Activated CD8-positive, alpha-beta T cell treated with anti-CD3 and anti-CD28 coated beads, Interleukin-2, amount 10 ng/mL, durations not matched to agents 7 days and 5 days (primary cell): ENCODE data around the gene MST1R. TPM values are rescaled to one million over a fixed set of nuclear protein-coding genes. Genes with fewer than 3 reads are reported as not detected.

Experiments
- ATAC-seq: fragments of 150-1000 bp; cut with Tn5 transposase; one replicate; pipeline ENCODE4 v1.10.0; 2021; ENCODE audit warnings: moderate library complexity
- CTCF ChIA-PET: fragments of 350-600 bp; sonication (Branson Sonifier 250); formaldehyde crosslinking; loops from one replicate; lab custom pipeline; 2021; ENCODE audit warnings: antibody characterized with exemption; lab: Charles Lee
- POLR2A ChIA-PET: fragments of 350-600 bp; sonication (Branson Sonifier 250); formaldehyde crosslinking; loops from one replicate; lab custom pipeline; 2021; ENCODE audit warnings: antibody characterized with exemption; lab: Charles Lee
- DNase-seq: peaks from one replicate; pipeline ENCODE4 v3.0.0-alpha.2; 2020
- H3K27ac Mint-ChIP-seq: one replicate; pipeline ENCODE4 v1.8.0; 2021; ENCODE audit warnings: mild to moderate bottlenecking, mixed read lengths
- H3K27me3 Mint-ChIP-seq: one replicate; pipeline ENCODE4 v1.8.0; 2021; ENCODE audit warnings: low read depth, mixed read lengths
- H3K36me3 Mint-ChIP-seq: one replicate; pipeline ENCODE4 v1.8.0; 2021; ENCODE audit warnings: low read depth, mixed read lengths
- H3K4me1 Mint-ChIP-seq: one replicate; pipeline ENCODE4 v1.8.0; 2021; ENCODE audit warnings: low read depth, mixed read lengths
- H3K4me3 Mint-ChIP-seq: one replicate; pipeline ENCODE4 v1.8.0; 2021; ENCODE audit warnings: mild to moderate bottlenecking, mixed read lengths
- H3K9me3 Mint-ChIP-seq: one replicate; pipeline ENCODE4 v1.8.0; 2022; ENCODE audit warnings: mixed read lengths; ENCODE audit not compliant: insufficient read depth
- total RNA-seq, 2 experiments: library from RNA; stranded (reverse); gene quantifications; one replicate each; pipeline ENCODE4 v1.2.3, GENCODE V29; 2021

Gene MST1R
- total RNA-seq, 2 experiments from 2014 or later: 3.2 to 3.9 TPM

GRCh38 chr3:49896345-49896744 lies 7.3 kb downstream of the MST1R start:
- Mint-ChIP-seq H3K36me3 (no peaks in the 10 kb centered on the region), H3K9me3 (no peaks in the 10 kb centered on the region), H3K4me3 (no peak overlapping the region), H3K27ac (no peak overlapping the region), H3K4me1 (peaks cover 1% of the 10 kb centered on the region), H3K27me3 (no peaks in the 10 kb centered on the region)
- ChIA-PET CTCF (no interaction called here), POLR2A (no interaction called here)
- ATAC-seq (no peak), DNase-seq (no peak)

DNA sequence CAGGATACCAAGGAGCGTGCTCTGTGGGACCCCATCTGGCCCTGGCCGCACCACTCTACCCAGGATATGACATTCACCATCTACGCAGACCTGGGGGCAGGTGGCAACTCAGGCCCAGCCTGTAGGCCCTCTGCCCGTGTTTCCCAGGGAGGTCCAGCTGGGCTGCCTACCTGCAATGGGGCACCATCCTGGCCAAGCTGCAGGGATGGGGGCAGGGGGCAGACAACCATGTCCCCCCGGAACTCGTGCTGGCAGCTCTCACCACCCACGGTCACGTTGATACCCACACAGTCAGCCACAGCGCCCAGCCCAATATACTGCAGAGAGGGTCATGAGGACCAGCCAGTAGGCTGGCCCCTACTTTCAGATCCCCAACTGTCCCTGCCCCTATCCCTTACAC lies 7.9 kb downstream of the MST1R start:
- ATAC-seq (no peak), DNase-seq (no peak)
- Mint-ChIP-seq H3K4me1 (no peaks in the 10 kb centered on the region), H3K36me3 (no peaks in the 10 kb centered on the region), H3K27me3 (no peaks in the 10 kb centered on the region), H3K4me3 (no peak overlapping the region), H3K27ac (no peak overlapping the region), H3K9me3 (no peaks in the 10 kb centered on the region)
- ChIA-PET CTCF (no interaction called here), POLR2A (interaction anchor here (0.5 to 1.0 kb wide), 2 partner anchors 15 to 37 kb away, joined by 3 to 4 read pairs; no protein-coding TSS in a partner anchor)

GRCh38 chr3:49889296-49889695 lies 14.4 kb downstream of the MST1R start:
- H3K4me1 Mint-ChIP-seq: peaks cover 6% of the 10 kb centered on the region
- no peaks in the 10 kb centered on the region for H3K36me3 Mint-ChIP-seq
- no peaks in the 10 kb centered on the region for H3K27me3 Mint-ChIP-seq
- ATAC-seq (no peak), DNase-seq (no peak)
- CTCF ChIA-PET: interaction anchor here (1.0 kb wide), 1 partner anchor 9 kb away, joined by 3 read pairs; no protein-coding TSS in a partner anchor
- no peak overlapping the region for H3K27ac Mint-ChIP-seq
- POLR2A ChIA-PET: interaction anchor here (1.3 kb wide), 1 partner anchor 16 kb away, joined by 4 read pairs; no protein-coding TSS in a partner anchor
- H3K9me3 Mint-ChIP-seq: no peaks in the 10 kb centered on the region
- no peak overlapping the region for H3K4me3 Mint-ChIP-seq

GRCh38 chr3:49886922-49887265 lies 16.8 kb downstream of the MST1R start:
- peaks cover 6% of the 10 kb centered on the region for H3K4me1 Mint-ChIP-seq
- H3K27me3 Mint-ChIP-seq: peaks cover under 1% of the 10 kb centered on the region
- no peaks in the 10 kb centered on the region for H3K9me3 Mint-ChIP-seq
- H3K4me3 Mint-ChIP-seq: no peak overlapping the region
- ATAC-seq (no peak), DNase-seq (no peak)
- CTCF ChIA-PET: no interaction called here
- POLR2A ChIA-PET: no interaction called here
- no peak overlapping the region for H3K27ac Mint-ChIP-seq
- no peaks in the 10 kb centered on the region for H3K36me3 Mint-ChIP-seq

GRCh38 chr3:49883998-49884397 lies 19.7 kb downstream of the MST1R start:
- Mint-ChIP-seq H3K27me3 (peaks cover 5% of the 10 kb centered on the region), H3K36me3 (no peaks in the 10 kb centered on the region), H3K9me3 (no peaks in the 10 kb centered on the region), H3K4me1 (no peaks in the 10 kb centered on the region), H3K27ac (no peak overlapping the region), H3K4me3 (no peak overlapping the region)
- ATAC-seq (no peak), DNase-seq (no peak)
- ChIA-PET CTCF (interaction anchor here (0.8 kb wide), 1 partner anchor 81 kb away, joined by 3 read pairs; the partner anchor contains the start of gene INKA1), POLR2A (no interaction called here)

DNA sequence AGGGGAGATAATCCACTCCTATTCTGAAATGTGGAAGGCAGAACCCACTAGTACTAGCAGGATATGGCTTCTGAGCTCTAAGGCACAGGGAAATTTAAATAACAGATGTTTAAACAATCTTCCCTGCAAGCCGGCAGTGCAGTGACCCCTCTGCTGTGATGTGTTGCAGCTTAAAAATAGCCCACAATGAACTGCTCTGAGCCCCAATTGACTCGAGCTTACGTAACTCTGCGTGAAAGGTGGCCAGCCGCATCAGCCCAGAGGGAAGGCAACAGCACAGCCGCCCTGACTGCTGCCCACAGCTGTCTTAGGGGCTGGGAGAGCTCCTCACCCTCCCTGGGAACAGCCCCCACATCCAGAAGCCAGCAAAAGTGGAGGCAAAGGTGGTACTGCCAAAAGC lies 21.5 kb downstream of the MST1R start:
- Mint-ChIP-seq H3K27ac (no peak overlapping the region), H3K27me3 (peaks cover 5% of the 10 kb centered on the region), H3K36me3 (no peaks in the 10 kb centered on the region), H3K4me3 (no peak overlapping the region), H3K9me3 (no peaks in the 10 kb centered on the region), H3K4me1 (no peaks in the 10 kb centered on the region)
- CTCF ChIA-PET: interaction anchor here (1.4 to 1.6 kb wide), 2 partner anchors 25 to 55 kb away, joined by 4 read pairs; no protein-coding TSS in a partner anchor
- ATAC-seq (no peak), DNase-seq (no peak)
- POLR2A ChIA-PET: no interaction called here

DNA sequence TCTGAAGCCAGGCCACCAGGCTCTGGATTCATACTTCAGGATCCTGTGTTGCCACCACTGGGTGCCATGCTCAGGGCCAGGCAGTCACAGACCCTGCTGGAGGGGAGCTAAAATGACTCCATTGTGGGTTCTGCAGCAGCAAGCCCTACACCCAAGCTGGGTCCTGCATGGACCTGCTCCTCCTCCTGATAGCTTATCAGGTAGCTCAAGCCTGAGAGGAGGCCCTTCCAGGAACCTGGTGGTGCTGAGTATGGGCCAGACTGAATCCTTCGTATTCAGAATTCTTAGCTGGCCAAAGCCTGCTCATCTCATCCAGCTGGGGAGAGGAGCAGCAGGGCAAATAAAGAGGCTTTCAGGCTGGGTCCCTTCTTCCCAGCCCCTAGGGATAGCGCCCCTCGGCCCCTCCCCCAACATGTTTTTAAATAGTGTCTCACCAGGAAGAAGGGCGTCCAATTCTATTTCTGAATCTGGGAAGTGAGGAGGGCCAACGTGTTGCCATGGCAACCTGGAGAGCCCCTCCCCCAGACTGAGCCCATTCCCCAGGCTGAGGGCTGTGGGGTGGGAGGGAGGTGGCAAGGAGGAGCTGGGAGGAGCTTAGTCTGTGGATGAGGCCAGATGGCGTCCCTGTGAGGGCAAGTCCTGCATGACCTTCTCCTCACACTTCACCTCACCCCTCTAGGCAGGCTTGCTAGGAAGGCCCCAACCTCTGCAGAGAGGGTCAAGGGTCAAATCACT lies 22.9 kb downstream of the MST1R start:
- DNase-seq: no peak
- ChIA-PET CTCF (interaction anchor here (0.9 to 1.4 kb wide), 2 partner anchors 9 to 18 kb away, joined by 3 read pairs; no protein-coding TSS in a partner anchor), POLR2A (no interaction called here)
- peaks cover 5% of the 10 kb centered on the region for H3K27me3 Mint-ChIP-seq
- H3K4me3 Mint-ChIP-seq: no peak overlapping the region
- H3K4me1 Mint-ChIP-seq: no peaks in the 10 kb centered on the region
- ATAC-seq: no peak
- H3K9me3 Mint-ChIP-seq: no peaks in the 10 kb centered on the region
- H3K27ac Mint-ChIP-seq: no peak overlapping the region
- no peaks in the 10 kb centered on the region for H3K36me3 Mint-ChIP-seq

DNA sequence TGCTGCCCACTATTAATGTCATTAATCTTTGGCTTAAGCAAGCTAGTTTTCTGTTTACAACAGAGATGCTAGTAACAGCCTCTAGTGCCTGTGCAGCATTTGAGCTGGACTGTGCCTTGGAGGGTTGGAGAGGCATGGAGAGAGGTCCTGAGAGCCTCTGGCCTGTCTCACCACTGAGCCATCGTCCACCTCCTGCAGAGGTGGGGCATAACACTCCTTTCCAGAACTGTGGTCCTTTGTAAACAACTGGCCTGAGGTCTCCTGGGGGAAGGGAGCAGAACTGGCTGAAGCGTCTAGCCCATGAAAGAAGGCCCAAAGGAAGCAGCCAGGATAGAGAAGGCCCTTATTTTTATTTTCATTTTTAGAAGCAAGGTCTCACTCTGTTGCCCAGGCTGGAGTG lies 24.0 kb downstream of the MST1R start:
- no peak for ATAC-seq
- POLR2A ChIA-PET: interaction anchor here (1.2 kb wide), 1 partner anchor 34 kb away, joined by 3 read pairs; no protein-coding TSS in a partner anchor
- Mint-ChIP-seq H3K27ac (no peak overlapping the region), H3K4me1 (no peaks in the 10 kb centered on the region), H3K9me3 (no peaks in the 10 kb centered on the region), H3K27me3 (peaks cover 5% of the 10 kb centered on the region), H3K4me3 (no peak overlapping the region), H3K36me3 (no peaks in the 10 kb centered on the region)
- DNase-seq: no peak
- CTCF ChIA-PET: interaction anchor here (1.4 kb wide), 1 partner anchor 10 kb away, joined by 3 read pairs; no protein-coding TSS in a partner anchor

DNA sequence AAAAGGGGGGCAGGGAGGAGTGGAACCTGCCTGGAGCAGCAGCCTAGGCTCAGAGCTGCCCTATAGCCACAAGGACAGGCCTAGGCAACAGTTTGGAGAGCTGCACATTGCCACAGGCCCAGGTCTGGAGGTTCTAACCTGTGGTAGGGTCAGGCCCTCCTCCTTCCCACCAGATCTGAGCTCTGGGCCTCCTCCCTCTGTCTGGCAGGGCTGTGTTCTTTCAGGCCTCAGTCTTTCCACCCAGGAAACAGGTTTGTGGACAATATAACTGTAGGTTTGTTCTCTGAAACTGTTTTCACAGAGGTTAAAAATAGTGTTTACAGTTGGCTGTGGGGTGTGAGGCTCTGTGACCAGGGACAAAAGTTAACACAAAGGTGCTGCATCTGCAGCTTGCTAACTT lies 25.0 kb downstream of the MST1R start:
- Mint-ChIP-seq H3K36me3 (no peaks in the 10 kb centered on the region), H3K4me3 (no peak overlapping the region), H3K27ac (no peak overlapping the region), H3K27me3 (peaks cover 5% of the 10 kb centered on the region), H3K9me3 (no peaks in the 10 kb centered on the region), H3K4me1 (no peaks in the 10 kb centered on the region)
- no peak for DNase-seq
- ATAC-seq: no peak
- ChIA-PET CTCF (interaction anchor here (1.4 kb wide), 1 partner anchor 21 kb away, joined by 4 read pairs; no protein-coding TSS in a partner anchor), POLR2A (interaction anchor here (1.2 kb wide), 1 partner anchor 33 kb away, joined by 3 read pairs; no protein-coding TSS in a partner anchor)

DNA sequence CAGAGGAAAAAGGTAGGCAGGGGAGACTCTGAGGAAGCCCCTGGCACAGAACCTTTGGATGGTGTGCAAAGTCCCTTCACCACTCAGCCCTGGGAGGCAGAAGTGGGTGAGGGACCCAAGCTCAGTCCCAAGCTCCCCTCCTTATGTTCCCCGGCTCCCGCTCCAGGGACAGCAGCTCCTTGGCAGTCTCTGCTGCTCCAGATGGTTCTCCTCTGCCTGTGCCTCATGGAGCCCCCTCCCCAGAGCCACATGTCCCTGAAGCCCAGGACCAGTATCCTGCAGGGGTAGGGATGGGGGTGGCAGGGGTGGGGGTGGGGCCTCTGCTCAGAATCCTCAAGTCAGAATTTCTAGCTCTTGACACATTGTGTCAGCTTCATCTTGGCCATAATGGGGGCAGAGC lies 26.0 kb downstream of the MST1R start:
- Mint-ChIP-seq H3K4me3 (no peak overlapping the region), H3K9me3 (no peaks in the 10 kb centered on the region), H3K27me3 (peaks cover 5% of the 10 kb centered on the region), H3K4me1 (no peaks in the 10 kb centered on the region), H3K36me3 (no peaks in the 10 kb centered on the region), H3K27ac (no peak overlapping the region)
- DNase-seq (no peak), ATAC-seq (no peak)
- ChIA-PET POLR2A (interaction anchor here (1.0 kb wide), 1 partner anchor 15 kb away, joined by 3 read pairs; no protein-coding TSS in a partner anchor), CTCF (interaction anchor here (1.2 kb wide), 1 partner anchor 24 kb away, joined by 3 read pairs; no protein-coding TSS in a partner anchor)

DNA sequence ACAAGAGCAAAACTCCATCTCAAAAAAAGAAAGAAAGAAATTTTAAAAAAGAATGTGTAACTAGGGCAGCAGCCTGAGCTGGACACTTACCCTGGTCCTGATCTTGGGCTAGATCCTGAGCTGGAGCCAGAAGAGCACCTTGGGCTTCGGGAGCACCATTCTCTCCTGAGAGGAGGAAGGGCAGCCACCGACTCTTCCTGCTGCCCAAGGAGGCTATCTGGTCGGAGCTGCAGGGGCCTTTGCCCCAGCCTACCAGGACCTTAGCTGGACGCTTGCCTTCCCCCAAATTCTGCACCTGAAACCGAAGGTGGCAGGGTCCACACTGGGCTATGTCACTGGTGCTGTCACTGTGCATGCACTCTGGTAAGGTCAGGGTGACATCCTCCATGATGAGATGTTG lies 27.1 kb downstream of the MST1R start:
- Mint-ChIP-seq H3K4me1 (no peaks in the 10 kb centered on the region), H3K9me3 (no peaks in the 10 kb centered on the region), H3K27me3 (peaks cover 1% of the 10 kb centered on the region), H3K36me3 (no peaks in the 10 kb centered on the region), H3K27ac (no peak overlapping the region), H3K4me3 (no peak overlapping the region)
- ChIA-PET POLR2A (interaction anchor here (0.7 kb wide), 1 partner anchor 26 kb away, joined by 3 read pairs; no protein-coding TSS in a partner anchor), CTCF (interaction anchor here (1.1 to 1.3 kb wide), 2 partner anchors 23 to 29 kb away, joined by 3 read pairs; no protein-coding TSS in a partner anchor)
- DNase-seq: no peak
- no peak for ATAC-seq

GRCh38 chr3:49873623-49874022 lies 30.1 kb downstream of the MST1R start:
- Mint-ChIP-seq H3K36me3 (no peaks in the 10 kb centered on the region), H3K9me3 (no peaks in the 10 kb centered on the region), H3K4me1 (no peaks in the 10 kb centered on the region), H3K27me3 (peaks cover 14% of the 10 kb centered on the region), H3K4me3 (no peak overlapping the region), H3K27ac (no peak overlapping the region)
- DNase-seq (no peak), ATAC-seq (no peak)
- ChIA-PET POLR2A (interaction anchor here (1.1 kb wide), 1 partner anchor 16 kb away, joined by 4 read pairs; no protein-coding TSS in a partner anchor), CTCF (no interaction called here)
